HEK293 (cell line): ENCODE data around the gene MAU2.

ENCODE experiments used
- CTCF ChIA-PET: fragments of 350-600 bp; formaldehyde crosslinking; extraction: SDS; loops from one replicate; lab custom pipeline; 2021; ENCODE audit warnings: antibody characterized with exemption; lab: Yijun Ruan, JAX
- POLR2A ChIA-PET: fragments of 300-600 bp; formaldehyde crosslinking; extraction: SDS; loops from one replicate; lab custom pipeline; 2020; ENCODE audit warnings: antibody characterized with exemption, inconsistent platforms; lab: Yijun Ruan, JAX
- H3K27ac ChIP-seq: fragments of 200-500 bp; sonication (Bioruptor generic); 2 replicates; pipeline ENCODE4 v1.5.1; 2014; ENCODE audit warnings: low read depth, low read length, control low read depth, inconsistent platforms; ENCODE audit errors: extremely low read depth
- H3K36me3 ChIP-seq, 2 experiments: fragments of 200-500 bp in 1 of 2; sonication (Bioruptor generic) in 1 of 2; 1 replicate in 1 of 2; 2 replicates in 1 of 2; pipeline ENCODE4 v1.5.1; 2014 to 2017; ENCODE audit warnings: inconsistent platforms in 2 of 2, low read length in 2 of 2; ENCODE audit not compliant: control insufficient read depth in 2 of 2, insufficient read depth in 1 of 2
- H3K4me1 ChIP-seq: fragments of 200-500 bp; sonication (Bioruptor generic); 2 replicates; pipeline ENCODE4 v1.5.1; 2014; ENCODE audit warnings: mild to moderate bottlenecking, low read length, inconsistent platforms; ENCODE audit not compliant: control insufficient read depth, insufficient read depth
- H3K4me3 ChIP-seq: 2 replicates; pipeline ENCODE4 v1.5.1; 2011; ENCODE audit warnings: low read depth, mild to moderate bottlenecking, control low read depth, low read length, moderate library complexity
- H3K9me3 ChIP-seq: fragments of 200-500 bp; sonication (Bioruptor generic); 2 replicates; pipeline ENCODE4 v1.5.1; 2014; ENCODE audit warnings: low read depth, low read length, inconsistent platforms; ENCODE audit not compliant: control insufficient read depth, insufficient read depth
- BCL11A ChIP-seq: fragments of 450-650 bp; formaldehyde crosslinking; IDR thresholded peaks from 2 replicates; pipeline ENCODE4 v1.5.1; 2016; ENCODE audit warnings: low read depth, missing biosample characterization, missing genetic modification characterization
- CTCF ChIP-seq: fragments of 450-650 bp; formaldehyde crosslinking; IDR thresholded peaks from 2 replicates; pipeline ENCODE4 v1.5.1; 2016; ENCODE audit warnings: missing biosample characterization, missing genetic modification characterization
- HOXD13 ChIP-seq: sonication (generic); formaldehyde crosslinking; IDR thresholded peaks from 2 replicates; pipeline ENCODE4 v1.8.0; 2022; ENCODE audit warnings: missing genetic modification reagents, borderline replicate concordance
- IKZF3 ChIP-seq: fragments of 450-650 bp; IDR thresholded peaks from 2 replicates; pipeline ENCODE4 v1.5.0; 2018; ENCODE audit warnings: missing biosample characterization, mild to moderate bottlenecking, missing genetic modification characterization, moderate library complexity
- KLF16 ChIP-seq: fragments of 450-650 bp; formaldehyde crosslinking; IDR thresholded peaks from 2 replicates; pipeline ENCODE4 v1.5.1; 2017; ENCODE audit warnings: missing biosample characterization, missing genetic modification characterization
- SCRT1 ChIP-seq: fragments of 450-650 bp; formaldehyde crosslinking; IDR thresholded peaks from 2 replicates; pipeline ENCODE4 v1.5.1; 2016; ENCODE audit warnings: missing biosample characterization, missing genetic modification characterization, borderline replicate concordance
- TRIM28 ChIP-seq: IDR thresholded peaks from 2 replicates; pipeline ENCODE4 v1.6.1; 2011; ENCODE audit warnings: low read length, control low read depth, borderline replicate concordance
- ZBTB11 ChIP-seq: fragments of 450-650 bp; formaldehyde crosslinking; conservative IDR thresholded peaks from 2 replicates; pipeline ENCODE4 v1.5.1; 2016; ENCODE audit warnings: low read depth, missing biosample characterization, missing genetic modification characterization
- ZBTB48 ChIP-seq: fragments of 450-650 bp; formaldehyde crosslinking; IDR thresholded peaks from 2 replicates; pipeline ENCODE4 v1.5.1; 2016; ENCODE audit warnings: missing biosample characterization, missing genetic modification characterization
- ZFP41 ChIP-seq: fragments of 450-650 bp; formaldehyde crosslinking; IDR thresholded peaks from 2 replicates; pipeline ENCODE4 v1.5.1; 2016; ENCODE audit warnings: missing biosample characterization, missing genetic modification characterization, borderline replicate concordance
- ZNF10 ChIP-seq: fragments of 450-650 bp; formaldehyde crosslinking; IDR thresholded peaks from 2 replicates; pipeline ENCODE4 v1.5.1; 2017; ENCODE audit warnings: missing biosample characterization, missing genetic modification characterization
- ZNF121 ChIP-seq: fragments of 450-650 bp; formaldehyde crosslinking; IDR thresholded peaks from 2 replicates; pipeline ENCODE4 v1.5.1; 2016; ENCODE audit warnings: missing biosample characterization, missing genetic modification characterization
- ZNF2 ChIP-seq: fragments of 450-650 bp; formaldehyde crosslinking; IDR thresholded peaks from 2 replicates; pipeline ENCODE4 v1.5.1; 2016; ENCODE audit warnings: missing biosample characterization, missing genetic modification characterization
- ZNF311 ChIP-seq: fragments of 450-650 bp; formaldehyde crosslinking; IDR thresholded peaks from 2 replicates; pipeline ENCODE4 v1.5.1; 2017; ENCODE audit warnings: missing biosample characterization, missing genetic modification characterization, borderline replicate concordance
- ZNF510 ChIP-seq: fragments of 450-650 bp; formaldehyde crosslinking; IDR thresholded peaks from 2 replicates; pipeline ENCODE4 v1.5.1; 2018; ENCODE audit warnings: mild to moderate bottlenecking, missing genetic modification characterization, missing biosample characterization; ENCODE audit not compliant: insufficient replicate concordance
- ZNF514 ChIP-seq: fragments of 450-650 bp; formaldehyde crosslinking; IDR thresholded peaks from 2 replicates; pipeline ENCODE4 v1.5.1; 2016; ENCODE audit warnings: missing biosample characterization, missing genetic modification characterization
- ZNF548 ChIP-seq: fragments of 450-650 bp; formaldehyde crosslinking; IDR thresholded peaks from 2 replicates; pipeline ENCODE4 v1.5.1; 2016; ENCODE audit warnings: missing biosample characterization, missing genetic modification characterization
- ZNF561 ChIP-seq: fragments of 450-650 bp; IDR thresholded peaks from 2 replicates; pipeline ENCODE4 v1.5.1; 2018; ENCODE audit warnings: missing biosample characterization, missing genetic modification characterization, borderline replicate concordance
- ZNF600 ChIP-seq: fragments of 450-650 bp; formaldehyde crosslinking; IDR thresholded peaks from 2 replicates; pipeline ENCODE4 v1.5.1; 2016; ENCODE audit warnings: missing biosample characterization, missing genetic modification characterization
- ZNF629 ChIP-seq: fragments of 450-650 bp; formaldehyde crosslinking; IDR thresholded peaks from 2 replicates; pipeline ENCODE4 v1.5.1; 2017; ENCODE audit warnings: missing biosample characterization, missing genetic modification characterization
- ZNF654 ChIP-seq: fragments of 450-650 bp; formaldehyde crosslinking; IDR thresholded peaks from 2 replicates; pipeline ENCODE4 v1.5.1; 2016; ENCODE audit warnings: low read depth, missing biosample characterization, missing genetic modification characterization
- ZNF776 ChIP-seq: fragments of 450-650 bp; formaldehyde crosslinking; IDR thresholded peaks from 2 replicates; pipeline ENCODE4 v1.5.0; 2017; ENCODE audit warnings: missing biosample characterization, missing genetic modification characterization, borderline replicate concordance
- ZNF785 ChIP-seq: fragments of 450-650 bp; formaldehyde crosslinking; IDR thresholded peaks from 2 replicates; pipeline ENCODE4 v1.5.1; 2016; ENCODE audit warnings: missing biosample characterization, missing genetic modification characterization
- ZNF792 ChIP-seq: fragments of 450-650 bp; formaldehyde crosslinking; IDR thresholded peaks from 2 replicates; pipeline ENCODE4 v1.5.1; 2016; ENCODE audit warnings: missing biosample characterization, missing genetic modification characterization
- ZSCAN23 ChIP-seq: fragments of 450-650 bp; formaldehyde crosslinking; IDR thresholded peaks from 2 replicates; pipeline ENCODE4 v1.5.1; 2016; ENCODE audit warnings: missing biosample characterization, missing genetic modification characterization

The MAU2 gene

GRCh38 chr19:19362075-19362474, 41.4 kb downstream of the MAU2 start:
- TF ChIP-seq ZNF629 (tag by site-specific recombination) (no peak), BCL11A (no peak), SCRT1 (tag by site-specific recombination) (no peak), ZSCAN23 (no peak), ZNF792 (tag by site-specific recombination) (no peak), ZBTB11 (tag by site-specific recombination) (no peak), ZNF785 (tag by site-specific recombination) (no peak), ZNF514 (no peak), ZNF776 (tag by site-specific recombination) (no peak), HOXD13 (no peak), ZNF311 (tag by site-specific recombination) (no peak), KLF16 (tag by site-specific recombination) (no peak)
- Histone ChIP-seq H3K4me3 (no peak overlapping the region), H3K27ac (no peak overlapping the region), H3K36me3 (peaks cover 3 to 15% of the 10 kb centered on the region in 2 experiments; a peak in 2 of 3 replicates), H3K9me3 (no peaks in the 10 kb centered on the region), H3K4me1 (peaks cover 2% of the 10 kb centered on the region)
- ChIA-PET CTCF (interaction anchor here (0.5 to 5.8 kb wide), 9 partner anchors 8 to 128 kb away, joined by 3 to 23 read pairs (median 3); no protein-coding TSS in a partner anchor), POLR2A (no interaction called here)

GRCh38 chr19:19366434-19367396, 46.1 kb downstream of the MAU2 start:
- Histone ChIP-seq H3K27ac (peak overlapping the region; percentile 34; the same call in 1 of the 2 replicates), H3K4me1 (peaks cover 2% of the 10 kb centered on the region; the same call in 1 of the 2 replicates)
- TF ChIP-seq ZNF121 (tag by site-specific recombination), result no peak
- 0 out of 2 replicates have a peak, but pooled peaks have one; percentile 29 for TF ChIP-seq KLF16 (tag by site-specific recombination)
- peak; percentile 97 for TF ChIP-seq ZNF2 (tag by site-specific recombination)
- TF ChIP-seq ZNF10 (tag by site-specific recombination), result 0 out of 2 replicates have a peak, but pooled peaks have one; percentile 14
- TF ChIP-seq ZNF561 (tag by site-specific recombination), result no peak
- TF ChIP-seq IKZF3 (tag by site-specific recombination), result no peak
- peak; percentile 86 for TF ChIP-seq ZBTB48 (tag by site-specific recombination)
- peak; percentile 77; the same call in 1 of the 2 replicates for TF ChIP-seq TRIM28
- no peak for TF ChIP-seq ZNF510 (tag by site-specific recombination)
- TF ChIP-seq ZNF654, result peak; percentile 67
- no peak for TF ChIP-seq ZNF311 (tag by site-specific recombination)
- no peak for TF ChIP-seq ZNF548 (tag by site-specific recombination)
- TF ChIP-seq ZFP41 (tag by site-specific recombination), result no peak
- TF ChIP-seq ZNF600 (tag by site-specific recombination), result 0 out of 2 replicates have a peak, but pooled peaks have one; percentile 41
- peak; percentile 88 for TF ChIP-seq CTCF (tag by site-specific recombination)

More at GRCh38 chr19:19366434-19367396, 46.1 kb downstream of the MAU2 start:
- POLR2A ChIA-PET, result interaction anchor here (0.6 to 1.6 kb wide), 4 partner anchors 11 to 366 kb away, joined by 3 to 5 read pairs (median 4); partner anchors contain the start of genes GATAD2A and ZNF14
- CTCF ChIA-PET, result interaction anchor here (0.5 to 4.5 kb wide), 24 partner anchors 9 to 911 kb away, joined by 3 to 49 read pairs (median 4); partner anchors contain the start of genes GATAD2A, NDUFA13 and TSSK6
- Histone ChIP-seq H3K9me3 (no peaks in the 10 kb centered on the region), H3K36me3 (no peaks in the 10 kb centered on the region), H3K4me3 (peak overlapping the region; percentile 14)
